Renal pelvis (tissue), 4 donors: ENCODE results near the gene EXOC2. TPM values are rescaled to one million over a fixed set of nuclear protein-coding genes. Genes with fewer than 3 reads are reported as not detected.

Experiments
- DNase-seq: peaks from one replicate; pipeline ENCODE4 v3.0.0-alpha.2; 2013
- polyA plus RNA-seq, 3 donors: library from polyadenylated mRNA; unstranded; fragments of 120-200 nt; gene quantifications; one replicate each; pipeline ENCODE4 v1.2.1, GENCODE V29; 2013; ENCODE audit not compliant: insufficient read length in 3 of 3

EXOC2 gene
- polyA plus RNA-seq, 3 donors: 20.4 to 24.4 (median 23.1) TPM

DNA sequence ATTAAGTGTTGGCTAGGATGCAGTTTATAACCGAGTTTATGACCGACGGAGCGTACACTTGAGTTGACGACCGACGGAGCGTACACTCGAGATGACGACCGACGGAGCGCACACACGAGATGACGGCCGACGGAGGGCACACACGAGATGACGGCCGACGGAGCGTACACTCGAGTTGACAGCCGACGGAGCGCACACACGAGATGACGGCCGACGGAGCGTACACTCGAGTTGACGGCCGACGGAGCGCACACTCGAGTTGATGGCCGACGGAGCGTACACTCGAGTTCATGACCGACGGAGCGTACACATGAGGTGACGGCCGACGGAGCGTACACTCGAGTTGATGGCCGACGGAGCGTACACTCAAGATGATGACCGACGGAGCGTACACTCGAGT, 155.8 kb downstream of the EXOC2 start:
- no peak for DNase-seq

DNA sequence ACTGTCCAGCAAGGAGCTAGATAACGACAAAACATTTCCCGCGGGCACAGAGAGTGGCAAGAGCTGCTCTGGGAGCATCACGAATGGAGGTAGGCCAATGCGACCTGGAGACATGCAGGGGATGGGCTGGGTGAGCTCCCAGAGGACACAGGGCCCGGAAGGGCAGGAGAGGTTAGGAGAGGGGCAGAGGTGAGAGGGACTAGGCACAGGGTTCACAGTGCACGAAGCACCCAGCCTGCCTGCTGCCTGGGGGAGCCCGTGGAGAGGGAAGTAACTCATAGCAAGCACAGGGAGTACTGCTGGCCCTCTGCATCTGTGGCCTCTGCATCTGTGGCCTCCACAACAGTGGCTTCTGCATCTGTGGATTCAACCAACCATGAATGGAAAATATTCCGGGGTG, 162.5 kb downstream of the EXOC2 start:
- no peak for DNase-seq

DNA sequence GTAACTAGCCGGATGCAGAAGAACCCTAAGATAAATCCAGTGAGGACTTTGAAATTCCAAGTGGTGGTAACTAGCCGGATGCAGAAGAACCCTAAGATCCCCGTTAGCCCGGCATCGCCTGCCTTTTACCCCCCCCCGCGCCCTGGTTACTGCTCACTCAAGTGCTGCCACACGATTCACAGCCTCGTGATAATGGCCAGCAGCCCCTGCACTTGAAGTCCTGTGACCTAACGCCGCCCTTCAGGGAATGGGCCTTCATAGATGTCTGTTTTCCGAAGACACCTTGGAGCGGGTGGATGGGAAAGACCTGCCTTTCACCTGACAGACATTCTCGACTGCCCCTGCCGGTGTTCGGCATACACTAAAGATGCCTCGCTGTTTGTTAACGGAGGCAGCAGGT, 163.9 kb downstream of the EXOC2 start:
- no peak for DNase-seq

DNA sequence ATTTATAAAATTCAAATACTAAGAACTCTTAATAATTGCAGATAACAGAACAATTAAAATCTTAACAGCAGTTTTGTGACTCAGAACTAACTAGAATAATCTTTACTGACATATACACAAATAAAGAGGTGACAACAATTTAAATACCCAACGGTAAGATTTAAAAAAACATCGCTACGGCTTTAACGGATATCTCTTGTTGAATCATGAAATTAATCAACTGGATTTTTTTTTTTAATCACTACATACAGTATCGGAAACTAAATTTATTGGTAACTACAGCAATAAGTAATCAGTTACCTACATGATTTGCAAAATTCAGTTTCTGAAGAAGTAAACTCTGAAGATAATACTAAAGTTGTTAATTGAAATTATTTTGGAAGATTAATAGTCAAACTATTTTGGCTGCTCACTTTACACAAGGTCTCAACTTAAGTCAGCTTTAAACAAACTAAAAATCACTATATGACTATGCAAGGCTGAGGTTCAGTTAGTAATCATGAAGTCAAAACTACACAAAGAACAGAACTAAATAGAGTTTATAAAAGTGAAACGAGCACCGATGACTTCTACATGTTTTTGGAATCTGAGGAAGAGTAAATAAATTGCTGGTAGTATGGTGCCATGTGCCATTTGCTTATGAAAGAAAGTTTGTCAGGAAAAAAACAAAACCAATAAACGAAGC, 164.8 kb downstream of the EXOC2 start:
- DNase-seq: no peak

DNA sequence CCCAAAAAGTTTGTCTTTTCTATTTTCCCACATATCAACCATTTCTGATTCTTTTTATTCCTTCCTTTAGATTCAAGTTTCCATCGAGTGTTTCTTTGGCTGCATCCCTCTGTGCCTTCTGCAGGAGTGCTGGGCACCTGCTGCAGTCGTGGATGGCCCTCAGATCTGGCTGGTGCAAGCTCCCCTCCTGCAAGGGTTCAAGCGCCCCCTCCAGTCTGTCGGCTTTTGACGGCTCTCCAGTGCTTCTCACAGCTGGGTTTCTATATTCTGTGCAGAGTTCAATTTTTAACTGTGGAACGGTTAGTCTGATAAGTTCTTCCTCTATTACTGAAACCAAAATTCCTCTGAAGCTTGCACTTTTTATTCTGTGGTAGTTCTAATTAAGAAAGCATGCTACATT, 168.1 kb downstream of the EXOC2 start:
- no peak for DNase-seq

DNA sequence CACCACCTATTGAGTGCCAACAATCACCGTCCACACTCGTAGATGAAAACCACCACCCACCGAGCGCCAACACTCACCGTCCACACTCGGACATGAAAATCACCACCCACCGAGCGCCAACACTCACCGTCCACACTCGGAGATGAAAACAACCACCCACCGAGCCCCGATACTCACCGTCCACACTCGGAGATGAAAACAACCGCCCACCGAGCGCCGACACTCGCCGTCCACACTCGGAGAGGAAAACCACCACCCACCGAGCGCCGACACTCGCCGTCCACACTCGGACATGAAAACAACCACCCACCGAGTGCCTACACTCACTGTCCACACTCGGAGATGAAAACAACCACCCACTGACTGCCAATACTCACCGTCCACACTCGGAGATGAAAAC, 172.1 kb downstream of the EXOC2 start:
- DNase-seq: no peak

DNA sequence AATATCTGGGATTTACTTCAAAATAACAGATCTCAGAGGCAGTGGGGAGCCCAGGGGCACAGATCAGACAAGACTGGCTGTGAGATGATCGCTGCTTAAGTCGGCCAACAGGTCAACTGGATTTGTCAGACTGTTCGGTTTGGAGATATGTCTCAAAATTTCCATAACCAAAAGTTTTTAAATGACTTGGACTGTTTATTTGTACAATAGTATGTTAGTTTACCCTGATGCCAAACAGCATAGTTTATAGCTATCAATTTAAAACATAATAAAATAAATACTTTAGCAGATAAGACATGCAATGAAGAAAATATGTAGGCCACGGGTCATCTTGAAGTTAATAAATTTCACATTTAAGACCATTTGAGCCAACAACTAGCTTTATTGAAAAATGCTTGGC, 174.7 kb downstream of the EXOC2 start:
- no peak for DNase-seq

DNA sequence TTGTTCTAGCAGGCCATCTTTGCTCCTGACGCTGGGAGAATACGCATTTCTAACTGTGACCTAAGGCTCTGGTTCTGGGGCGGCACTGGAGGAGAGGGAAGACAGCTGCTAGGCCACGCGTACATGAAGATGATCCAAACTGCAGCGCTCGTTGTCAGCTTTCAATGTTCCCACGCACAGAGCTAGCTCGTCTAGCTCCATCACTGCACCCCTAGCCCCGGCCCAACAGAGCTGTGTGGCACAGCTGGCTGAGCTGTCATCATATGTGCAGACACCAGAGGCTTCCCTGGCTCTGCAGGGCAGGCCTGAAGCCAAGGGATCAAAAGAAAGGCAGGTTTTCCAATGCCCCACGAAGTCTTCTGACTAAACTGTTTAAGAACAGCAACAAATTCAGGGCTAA, 176.7 kb downstream of the EXOC2 start:
- no peak for DNase-seq

DNA sequence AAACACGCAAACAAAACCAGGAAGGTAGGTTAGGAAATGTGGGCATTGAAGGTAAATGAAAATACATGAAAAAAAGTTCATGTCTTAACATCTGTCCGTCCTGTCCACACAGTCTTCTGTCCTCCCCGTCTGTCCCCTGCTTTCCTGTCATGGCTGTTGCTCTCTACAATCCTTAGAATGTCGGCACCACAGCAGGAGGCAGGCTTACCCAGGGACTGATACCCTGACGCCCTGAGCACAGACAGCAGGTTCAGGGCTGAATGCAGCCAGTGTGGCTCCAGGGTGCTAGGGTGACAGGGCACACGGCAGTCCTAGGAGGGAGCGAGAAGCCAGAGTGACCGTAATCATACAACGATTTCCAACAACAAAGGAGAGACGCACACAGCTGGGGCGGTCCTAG, 177.7 kb downstream of the EXOC2 start:
- DNase-seq: no peak

DNA sequence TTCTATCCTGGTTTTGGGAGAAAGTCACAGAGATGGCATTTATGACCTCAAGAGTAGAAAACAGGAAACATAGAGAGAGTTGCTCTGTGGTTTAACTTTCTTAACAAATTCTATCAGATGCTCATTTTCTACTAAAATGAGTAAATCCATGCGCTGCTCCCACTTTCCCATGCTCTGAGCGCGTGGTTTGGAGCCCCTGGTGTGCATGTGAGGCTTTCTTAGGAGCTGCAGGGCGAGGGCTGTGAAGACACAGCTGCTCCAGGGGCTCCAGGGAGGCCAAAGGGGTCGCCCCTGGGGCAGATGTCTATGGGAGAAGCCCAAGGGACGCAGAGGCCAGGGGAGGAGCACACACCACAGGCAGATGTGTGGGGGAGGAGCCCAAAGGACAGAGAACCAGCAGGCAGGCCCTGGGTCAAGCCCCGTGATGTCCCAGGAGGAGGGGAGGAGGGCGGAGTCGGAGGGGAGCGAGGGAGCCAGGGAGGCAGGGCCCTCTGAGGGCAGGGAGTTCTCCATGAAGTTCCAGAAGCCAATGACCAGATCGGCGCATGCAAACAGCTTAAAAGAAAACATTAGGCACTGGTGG, 178.5 kb downstream of the EXOC2 start:
- DNase-seq: no peak

DNA sequence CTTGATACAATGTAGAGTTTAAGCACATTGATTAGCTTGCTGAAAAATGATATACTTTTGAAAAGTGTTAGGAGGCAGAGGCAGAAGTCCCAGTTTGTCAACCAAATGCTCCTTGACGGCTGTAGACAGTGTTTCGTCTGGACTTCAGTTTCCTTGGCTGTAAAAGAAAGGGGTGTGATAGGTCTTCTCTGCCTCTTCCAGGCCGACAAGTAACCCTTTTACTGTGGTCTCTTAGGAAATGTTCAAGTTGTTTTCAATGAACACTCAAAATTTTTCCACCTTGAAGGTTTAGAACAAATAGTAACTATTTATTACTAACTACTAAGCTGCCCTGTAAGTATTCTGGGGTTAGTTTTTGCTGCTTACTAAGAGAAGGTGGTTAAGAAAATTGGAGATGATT, 179.0 kb downstream of the EXOC2 start:
- no peak for DNase-seq

DNA sequence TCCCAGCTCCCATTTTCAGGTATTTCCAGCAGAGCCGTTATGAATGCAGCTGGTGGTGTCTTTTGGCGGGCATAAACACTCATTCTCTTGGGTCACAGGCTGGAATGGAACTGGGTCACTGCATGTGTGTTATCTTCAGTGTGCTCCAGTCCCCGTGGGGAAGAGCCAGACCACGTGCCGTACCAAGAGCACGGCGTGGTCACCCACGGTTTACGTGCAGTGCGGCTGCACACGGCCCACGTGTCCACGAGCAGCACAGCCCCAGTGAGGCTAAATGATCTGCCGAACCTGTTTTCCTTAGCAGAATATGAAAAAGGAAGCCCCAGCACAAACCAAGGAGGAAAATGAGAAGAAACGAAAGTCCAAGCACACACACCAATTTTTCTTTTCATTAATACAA, 179.9 kb downstream of the EXOC2 start:
- DNase-seq: no peak

DNA sequence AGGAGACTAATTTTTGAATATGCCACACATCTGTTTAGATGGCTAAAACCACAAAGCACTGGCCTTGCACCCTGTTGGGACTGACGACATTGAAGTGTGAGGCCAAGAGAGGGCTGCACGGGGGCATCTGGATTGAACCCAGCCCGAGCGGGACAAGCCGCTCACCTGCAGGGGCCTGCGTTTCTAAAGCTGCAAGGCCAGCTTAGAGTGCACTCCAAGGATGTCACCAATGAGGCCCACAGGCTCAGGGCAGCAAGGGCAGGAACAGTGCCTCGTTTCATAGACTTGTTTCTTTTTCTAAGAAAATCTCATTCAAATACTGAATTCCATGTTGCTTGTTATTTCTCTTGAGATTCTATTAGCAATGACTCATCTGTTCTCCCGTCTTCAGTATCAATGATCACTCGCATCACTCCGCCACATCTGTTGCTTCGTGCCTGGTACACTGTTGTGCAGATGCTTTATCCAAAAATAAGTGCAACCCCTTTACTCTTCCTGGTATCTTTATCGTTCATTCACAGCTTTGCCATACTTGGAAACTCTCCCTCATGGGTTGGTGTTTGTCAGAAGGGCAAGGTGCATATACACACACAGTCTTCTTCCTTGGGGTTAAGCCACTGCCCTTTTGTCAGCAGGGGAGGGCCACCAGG, 181.3 kb downstream of the EXOC2 start:
- no peak for DNase-seq

DNA sequence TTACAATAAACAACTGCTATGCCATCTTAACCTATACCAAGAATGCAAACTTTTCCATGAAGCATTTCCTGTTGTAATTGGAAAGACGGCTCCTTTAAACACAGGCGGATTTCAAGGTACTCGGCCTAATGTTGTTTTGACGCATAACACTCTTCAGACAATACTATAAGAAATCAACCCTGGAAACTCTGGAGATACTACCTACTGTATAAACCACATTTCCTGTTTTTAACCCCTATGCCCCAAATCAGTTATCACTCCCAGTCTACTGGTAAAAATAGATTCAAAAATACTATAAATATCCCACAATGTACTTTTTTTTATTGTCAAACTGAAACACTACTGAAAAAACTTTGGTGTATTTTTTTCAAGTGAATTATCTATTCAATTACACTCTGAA, 183.3 kb downstream of the EXOC2 start:
- no peak for DNase-seq

DNA sequence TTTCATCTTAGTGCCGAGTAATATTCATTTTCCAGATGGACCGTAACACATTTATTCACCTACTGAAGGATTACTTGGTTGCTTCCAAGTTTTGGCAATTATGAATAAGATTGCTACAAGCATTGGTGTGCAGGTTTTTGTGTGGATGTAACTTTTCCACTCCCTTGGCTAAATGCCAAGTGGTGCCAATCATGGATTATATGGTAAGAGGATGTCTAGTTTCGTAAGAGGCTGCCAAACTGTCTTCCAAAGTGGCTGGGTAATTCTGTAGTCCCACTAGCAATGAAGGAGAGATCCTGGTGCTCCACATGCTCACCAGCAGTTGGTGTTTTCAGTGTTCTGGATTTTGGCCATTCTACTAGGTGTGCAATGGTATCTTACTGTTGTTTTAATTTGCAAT, 184.3 kb downstream of the EXOC2 start:
- DNase-seq: no peak

DNA sequence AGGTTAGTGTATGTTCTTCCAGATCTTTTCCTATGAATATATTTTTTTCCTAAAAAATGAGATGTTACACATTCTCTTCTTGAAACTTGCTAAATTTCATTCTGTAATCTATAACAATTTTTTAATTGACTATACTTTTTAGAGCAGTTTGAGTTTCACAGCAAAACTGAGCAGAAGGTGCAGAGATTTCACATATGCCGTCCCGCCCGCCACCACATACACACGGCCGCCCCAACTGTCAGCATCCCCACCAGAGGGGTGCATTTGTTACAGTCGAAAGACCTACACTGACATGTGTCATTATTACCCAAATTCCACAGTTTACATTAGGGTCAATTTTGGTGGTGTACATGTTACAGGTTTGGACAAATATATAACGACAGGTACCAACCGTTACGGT, 184.9 kb downstream of the EXOC2 start:
- no peak for DNase-seq

DNA sequence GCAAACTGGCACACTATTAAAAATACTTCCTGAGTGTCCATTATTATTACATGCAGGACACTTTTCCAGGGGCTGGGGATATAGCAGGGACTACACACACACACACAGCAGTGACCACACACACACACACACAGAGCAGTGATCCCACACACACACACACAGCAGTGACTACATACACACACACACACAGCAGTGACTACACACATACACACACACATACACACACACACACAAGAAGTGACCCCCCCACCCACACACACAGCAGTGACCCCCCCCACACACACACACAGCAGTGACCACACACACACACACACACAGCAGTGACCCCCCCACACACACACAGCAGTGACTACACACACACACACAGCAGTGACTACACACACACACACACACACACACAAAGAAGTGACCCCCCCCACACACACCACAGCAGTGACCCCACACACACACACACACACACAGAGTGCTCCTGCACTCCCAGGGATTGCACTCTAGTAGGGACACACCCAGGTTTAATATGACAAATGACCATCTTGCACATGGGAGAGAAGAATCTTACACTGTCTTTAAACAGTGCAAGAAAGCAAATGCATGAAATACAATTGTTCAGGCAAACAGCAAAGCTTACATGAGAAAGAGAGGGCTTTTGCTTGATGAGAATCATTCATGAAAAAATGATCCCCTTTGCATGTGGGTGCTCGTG, 185.9 kb downstream of the EXOC2 start:
- no peak for DNase-seq

DNA sequence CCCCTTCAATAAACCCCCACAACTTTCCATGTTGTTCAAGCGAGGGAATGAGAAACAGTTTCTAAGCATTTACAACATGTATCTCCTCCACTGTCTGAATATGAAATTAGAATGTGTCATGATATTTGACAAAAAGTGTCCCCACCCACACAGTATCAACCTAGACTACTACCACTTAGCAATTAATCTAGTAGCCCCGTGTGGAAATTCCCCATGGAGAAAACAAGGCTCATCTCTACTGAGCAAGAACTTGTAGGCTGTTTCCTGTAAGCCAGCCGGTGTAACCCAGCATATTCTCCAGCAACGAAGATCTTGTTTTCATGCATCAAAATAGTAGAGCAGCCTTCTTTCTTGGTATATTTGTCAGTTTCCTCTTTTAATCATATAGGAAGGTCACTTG, 186.4 kb downstream of the EXOC2 start:
- no peak for DNase-seq

DNA sequence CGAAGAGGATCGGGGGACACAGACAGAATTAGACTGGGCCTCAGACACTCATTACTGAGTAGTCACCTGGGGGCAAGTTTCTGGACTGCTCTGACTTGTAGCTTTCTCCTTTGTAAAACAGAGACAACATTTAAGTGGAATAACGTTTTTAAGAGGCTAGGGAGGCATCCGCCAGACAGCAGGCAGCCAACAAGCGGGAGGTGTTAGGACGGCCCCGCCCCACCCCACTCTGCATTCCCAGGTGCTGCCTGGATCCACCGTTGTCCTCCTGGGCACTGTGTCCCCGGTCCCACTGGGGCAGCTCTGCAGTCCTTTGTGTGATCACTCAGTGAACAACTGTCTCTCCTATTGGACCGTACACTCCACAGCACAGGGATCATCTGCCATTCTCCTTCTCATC, 187.6 kb downstream of the EXOC2 start:
- DNase-seq: no peak

DNA sequence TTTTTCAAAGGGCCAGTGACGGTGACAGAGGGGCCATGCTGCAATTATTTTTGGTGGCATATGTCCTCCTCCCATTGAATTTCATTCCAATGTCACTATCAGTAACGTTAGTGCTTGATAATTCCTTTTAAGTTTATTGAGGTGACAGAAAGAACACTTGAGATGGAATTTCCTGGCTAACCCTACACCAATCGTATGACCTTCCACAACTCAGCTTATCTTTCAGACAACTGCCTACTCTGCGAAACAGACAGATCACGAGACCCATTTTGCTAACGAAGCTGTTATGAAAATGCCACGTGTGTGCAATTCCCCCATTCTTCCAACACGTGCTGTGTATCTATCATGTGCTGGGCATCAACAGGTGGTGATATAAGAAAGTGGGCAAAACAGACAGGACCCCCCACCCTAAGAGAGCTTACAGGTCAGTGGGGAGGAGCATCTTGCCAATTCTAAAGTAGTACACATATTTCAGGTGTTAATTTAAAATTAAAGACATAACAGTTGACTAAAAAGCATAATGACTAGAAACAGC, 188.4 kb downstream of the EXOC2 start:
- DNase-seq: no peak

DNA sequence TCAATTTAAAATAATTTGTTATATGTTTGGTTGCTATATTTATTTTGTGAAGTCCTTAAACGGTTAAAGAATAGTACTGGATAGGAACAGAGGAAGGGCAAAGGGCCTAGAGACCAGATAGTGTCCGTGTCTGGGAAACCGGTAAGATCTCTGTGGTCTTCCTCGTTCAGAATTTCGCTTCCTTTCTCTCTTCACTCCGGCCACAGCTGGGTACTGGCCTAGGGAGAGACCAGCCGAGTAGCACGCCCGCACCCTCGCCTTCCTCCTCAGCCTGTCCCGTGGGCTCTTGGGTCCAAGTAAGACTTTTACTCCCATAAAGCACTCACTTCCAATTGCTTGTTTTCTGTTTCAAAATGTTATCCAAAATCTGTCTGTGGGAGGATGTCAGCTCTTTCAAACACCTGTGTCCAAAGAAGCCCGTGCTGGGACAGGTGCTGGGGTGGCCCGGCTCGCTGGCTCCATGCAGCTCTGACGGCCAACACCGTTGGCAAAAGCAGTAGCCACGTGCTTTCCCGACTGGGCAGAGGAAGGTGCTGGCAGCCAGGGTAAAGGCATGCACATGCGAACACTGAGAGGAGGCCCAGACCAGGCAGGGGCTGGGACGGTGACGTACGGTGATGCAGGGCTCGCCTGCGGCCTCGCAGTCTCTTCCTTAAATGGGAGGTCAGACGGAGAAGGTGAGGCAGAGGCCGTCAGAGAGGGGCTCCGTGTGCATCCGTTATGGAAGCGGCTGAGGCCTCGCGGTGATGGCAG, 189.2 kb downstream of the EXOC2 start:
- no peak for DNase-seq

DNA sequence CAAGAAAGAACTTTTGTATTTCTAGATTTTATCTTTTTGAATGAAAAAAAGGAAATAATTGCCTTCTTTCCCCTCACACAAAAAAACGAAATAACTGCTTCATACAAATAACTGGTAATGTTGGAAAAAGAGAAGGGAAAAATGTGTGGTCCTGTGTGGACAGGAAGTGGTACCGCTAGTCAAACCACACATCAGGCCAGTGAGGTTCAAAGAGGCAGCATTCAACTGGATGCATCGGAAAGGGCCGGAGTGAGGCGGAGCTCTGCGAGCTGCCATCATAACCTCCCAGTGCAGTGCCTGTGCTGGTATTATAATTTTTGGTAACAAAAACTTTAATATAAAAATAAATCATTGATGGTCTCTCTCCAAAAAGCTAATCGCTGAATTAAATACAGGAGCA, 190.2 kb downstream of the EXOC2 start:
- DNase-seq: no peak
